HepG2 (cell line): ENCODE results near the gene ADCY7. TPM values are rescaled to one million over a fixed set of nuclear protein-coding genes. Genes with fewer than 3 reads are reported as not detected.

Source experiments
- CEBPB ChIP-seq: IDR thresholded peaks from 2 replicates; pipeline ENCODE4 v1.6.1; 2011; ENCODE audit warnings: low read depth, low read length, improper control_type of control experiment, borderline replicate concordance
- DNMT1 ChIP-seq: sonication (generic); formaldehyde crosslinking; IDR thresholded peaks from 2 replicates; pipeline ENCODE4 v1.5.1; 2020; ENCODE audit warnings: mild to moderate bottlenecking, missing genetic modification reagents
- DNMT3B ChIP-seq: conservative IDR thresholded peaks from 2 replicates; pipeline ENCODE4 v1.6.1; 2016; ENCODE audit warnings: missing biosample characterization, control low read depth
- FOXO1 ChIP-seq: sonication (generic); formaldehyde crosslinking; IDR thresholded peaks from 2 replicates; pipeline ENCODE4 v1.4.0; 2020; ENCODE audit warnings: missing genetic modification reagents
- HDAC6 ChIP-seq: fragments of 200-600 bp; sonication (generic); IDR thresholded peaks from 2 replicates; pipeline ENCODE4 v1.7.0; 2017; ENCODE audit warnings: mild to moderate bottlenecking, antibody characterized with exemption, low read length, low read depth
- HES4 ChIP-seq: sonication (generic); formaldehyde crosslinking; IDR thresholded peaks from 2 replicates; pipeline ENCODE4 v1.9.0; 2021; ENCODE audit warnings: mild to moderate bottlenecking, missing genetic modification reagents, borderline replicate concordance
- MTA3 ChIP-seq: sonication (generic); formaldehyde crosslinking; IDR thresholded peaks from 2 replicates; pipeline ENCODE4 v1.4.0; 2020; ENCODE audit warnings: missing genetic modification reagents
- MYC ChIP-seq: sonication (generic); formaldehyde crosslinking; IDR thresholded peaks from 2 replicates; pipeline ENCODE4 v1.9.0; 2021; ENCODE audit warnings: missing genetic modification reagents, borderline replicate concordance
- NFE2L2 ChIP-seq: fragments of 150-350 bp; IDR thresholded peaks from 2 replicates; pipeline ENCODE4 v1.6.1; 2014; ENCODE audit warnings: low read length
- PLRG1 ChIP-seq: fragments of 450-650 bp; conservative IDR thresholded peaks from 2 replicates; pipeline ENCODE4 v1.6.1; 2016
- RARG ChIP-seq: sonication (generic); formaldehyde crosslinking; IDR thresholded peaks from 2 replicates; pipeline ENCODE4 v1.4.0; 2020; ENCODE audit warnings: low read depth, mild to moderate bottlenecking, missing genetic modification reagents
- RBAK ChIP-seq: sonication (generic); formaldehyde crosslinking; IDR thresholded peaks from 2 replicates; pipeline ENCODE4 v1.5.1; 2020; ENCODE audit warnings: mild to moderate bottlenecking, missing genetic modification reagents
- SNAI1 ChIP-seq: sonication (generic); formaldehyde crosslinking; IDR thresholded peaks from 2 replicates; pipeline ENCODE4 v1.5.0; 2020; ENCODE audit warnings: mild to moderate bottlenecking, missing genetic modification reagents, borderline replicate concordance
- ZBTB4 ChIP-seq: sonication (generic); formaldehyde crosslinking; IDR thresholded peaks from 2 replicates; pipeline ENCODE4 v1.4.0; 2020; ENCODE audit warnings: missing genetic modification reagents, mild to moderate bottlenecking, borderline replicate concordance
- ZFP82 ChIP-seq: sonication (generic); formaldehyde crosslinking; IDR thresholded peaks from 2 replicates; pipeline ENCODE4 v1.5.1; 2020; ENCODE audit warnings: mild to moderate bottlenecking, missing genetic modification reagents, borderline replicate concordance
- ZFX ChIP-seq: sonication (generic); formaldehyde crosslinking; IDR thresholded peaks from 2 replicates; pipeline ENCODE4 v1.4.0; 2020; ENCODE audit warnings: mild to moderate bottlenecking, low read depth, missing genetic modification reagents, moderate library complexity
- ZGPAT ChIP-seq: IDR thresholded peaks from 2 replicates; pipeline ENCODE4 v1.6.1; 2016; ENCODE audit warnings: mild to moderate bottlenecking
- ZNF446 ChIP-seq: sonication (generic); formaldehyde crosslinking; IDR thresholded peaks from 2 replicates; pipeline ENCODE4 v1.5.0; 2020; ENCODE audit warnings: mild to moderate bottlenecking, missing genetic modification reagents
- ZNF512 ChIP-seq: sonication (generic); formaldehyde crosslinking; IDR thresholded peaks from 2 replicates; pipeline ENCODE4 v1.4.0; 2020; ENCODE audit warnings: mild to moderate bottlenecking, missing genetic modification reagents
- ZNF737 ChIP-seq: sonication (generic); formaldehyde crosslinking; IDR thresholded peaks from 2 replicates; pipeline ENCODE4 v1.5.0; 2020; ENCODE audit warnings: missing genetic modification reagents, mild to moderate bottlenecking, borderline replicate concordance
- ZNF772 ChIP-seq: sonication (generic); formaldehyde crosslinking; IDR thresholded peaks from 2 replicates; pipeline ENCODE4 v1.5.0; 2020; ENCODE audit warnings: mild to moderate bottlenecking, missing genetic modification reagents
- ZSCAN25 ChIP-seq: sonication (generic); formaldehyde crosslinking; IDR thresholded peaks from 2 replicates; pipeline ENCODE4 v1.8.0; 2022; ENCODE audit warnings: mild to moderate bottlenecking, missing genetic modification reagents
- polyA plus RNA-seq, 8 experiments: library from polyadenylated mRNA; depleted of rRNA in 3 of 8; stranded (reverse) in 7 of 8; unstranded in 1 of 8; fragments of >200 nt; fragmentation: Illumina TruSeq in 4 of 8; extraction: Trizol in 4 of 8; gene quantifications; 2 replicates each; pipeline versions ENCODE4 v1.2.1 to v1.2.3, GENCODE V29; 2011 to 2016; ENCODE audit warnings: low read depth in 4 of 8, missing spikeins in 1 of 8, mixed read lengths in 1 of 8; ENCODE audit not compliant: insufficient read depth in 1 of 8
- total RNA-seq, 5 experiments: library from RNA; depleted of rRNA; stranded (reverse); fragments of >200 nt; fragmentation: Illumina TruSeq; extraction: Trizol; gene quantifications; 2 replicates each; pipeline ENCODE4 v1.2.3, GENCODE V29; 2016; ENCODE audit warnings: low read depth in 1 of 5
- TF ChIP-seq, protein P1 (sequence below): sonication (generic); formaldehyde crosslinking; IDR thresholded peaks from 2 replicates; pipeline ENCODE4 v1.4.0; 2020; ENCODE audit warnings: missing genetic modification reagents, low read depth, mild to moderate bottlenecking, borderline replicate concordance

The ADCY7 gene
- total and polyA plus RNA-seq, 2 of the 13 experiments (the other 11 are each of a cell fraction or from before 2014, with no cell fraction given): 2.2 to 4.3 TPM

DNA sequence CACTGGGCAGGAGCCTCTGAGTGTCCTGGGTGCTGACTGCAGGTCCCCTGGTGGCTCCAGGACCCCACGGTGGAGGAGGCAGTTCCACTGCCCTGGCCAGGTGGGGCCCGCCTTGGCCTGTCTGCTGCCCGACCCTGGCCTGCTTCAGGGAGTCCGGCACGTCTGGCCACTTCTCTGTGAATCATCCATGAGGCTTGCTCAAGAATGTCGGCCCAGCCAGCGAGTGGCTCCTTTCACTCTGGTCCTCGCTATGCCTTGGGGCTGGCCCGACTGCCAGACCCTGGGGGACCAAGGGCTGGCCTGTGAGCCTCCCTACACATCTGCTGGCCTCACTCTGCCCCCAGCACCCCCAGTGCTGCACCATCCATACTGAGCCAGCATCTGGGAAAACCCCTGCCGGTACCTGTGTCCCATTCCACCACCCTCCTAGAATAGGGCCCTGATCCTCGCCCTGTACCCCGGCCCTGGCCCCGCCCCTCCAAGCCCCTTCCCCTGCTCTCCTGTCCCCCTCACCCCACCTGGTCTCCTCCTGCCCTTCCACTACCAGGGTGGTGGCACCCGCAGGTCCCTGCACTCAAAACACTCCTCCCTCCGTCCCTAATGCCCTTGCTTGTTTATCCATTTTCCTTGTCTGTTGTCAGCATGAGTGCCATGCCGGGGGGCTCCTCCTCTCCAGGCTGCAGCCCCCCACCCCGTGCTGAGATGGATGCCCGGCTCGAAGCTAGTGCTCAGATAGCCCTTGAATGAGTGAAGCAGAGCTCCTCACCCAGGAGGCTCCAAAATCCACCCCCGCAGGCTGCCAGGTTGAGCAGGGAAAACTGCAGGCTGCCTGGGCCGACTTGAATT lies 35.5 kb downstream of the ADCY7 start (continued):
- no peak for TF ChIP-seq ZNF512 (CRISPR knock-in tag)
- TF ChIP-seq DNMT3B: no peak
- TF ChIP-seq CEBPB: 0 out of 2 replicates have a peak, but pooled peaks have one; percentile 3
- no peak for TF ChIP-seq ZBTB4 (CRISPR knock-in tag)
- TF ChIP-seq, protein P1, sequence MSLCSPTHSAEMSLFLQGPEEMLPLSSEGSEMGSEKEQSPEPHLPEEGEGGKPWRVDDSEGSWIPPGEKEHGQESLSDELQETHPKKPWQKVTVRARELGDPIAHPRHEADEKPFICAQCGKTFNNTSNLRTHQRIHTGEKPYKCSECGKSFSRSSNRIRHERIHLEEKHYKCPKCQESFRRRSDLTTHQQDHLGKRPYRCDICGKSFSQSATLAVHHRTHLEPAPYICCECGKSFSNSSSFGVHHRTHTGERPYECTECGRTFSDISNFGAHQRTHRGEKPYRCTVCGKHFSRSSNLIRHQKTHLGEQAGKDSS (CRISPR knock-in tag): no peak
- no peak for TF ChIP-seq RBAK (CRISPR knock-in tag)
- no peak for TF ChIP-seq PLRG1
- no peak for TF ChIP-seq NFE2L2
- TF ChIP-seq ZNF737 (CRISPR knock-in tag): no peak
- 0 out of 2 replicates have a peak, but pooled peaks have one; percentile 30 for TF ChIP-seq HES4 (CRISPR knock-in tag)
- peak; percentile 38; the same call in 1 of the 2 replicates for TF ChIP-seq ZNF446 (CRISPR knock-in tag)
- no peak for TF ChIP-seq ZGPAT (CRISPR knock-in tag)
- TF ChIP-seq FOXO1 (CRISPR knock-in tag): no peak
- no peak for TF ChIP-seq RARG (CRISPR knock-in tag)
- TF ChIP-seq ZNF772 (CRISPR knock-in tag): 0 out of 2 replicates have a peak, but pooled peaks have one; percentile 32
- 0 out of 2 replicates have a peak, but pooled peaks have one; percentile 35 for TF ChIP-seq ZFP82 (CRISPR knock-in tag)
- no peak for TF ChIP-seq MTA3 (CRISPR knock-in tag)
- TF ChIP-seq ZSCAN25 (CRISPR knock-in tag): no peak
- TF ChIP-seq SNAI1 (CRISPR knock-in tag): no peak
- TF ChIP-seq MYC (CRISPR knock-in tag): 0 out of 2 replicates have a peak, but pooled peaks have one; percentile 11
- peak; percentile 39; the same call in 1 of the 2 replicates for TF ChIP-seq ZFX (CRISPR knock-in tag)
- TF ChIP-seq DNMT1: no peak
- TF ChIP-seq HDAC6: no peak
